OCI-LY7 (cell line): ENCODE measurements around the gene MRRF. TPM values are rescaled to one million over a fixed set of nuclear protein-coding genes. Genes with fewer than 3 reads are reported as not detected.
A peak's percentile ranks its signal among the peaks of the same experiment; 100 is the strongest.

Experiments used
- BruUV-seq: library from RNA; stranded (reverse); fragments of 400-500 nt; replicated peaks from 2 replicates; lab custom pipeline; 2021; lab: Mats Ljungman, UMichigan
- CTCF ChIA-PET: fragments of 300-600 bp; sonication (Branson Sonifier 250); formaldehyde crosslinking; loops from one replicate; lab custom pipeline; 2022; ENCODE audit warnings: antibody characterized with exemption; ENCODE audit not compliant: unreplicated experiment; lab: Charles Lee
- POLR2A ChIA-PET: fragments of 300-600 bp; sonication (Branson Sonifier 250); formaldehyde crosslinking; loops from one replicate; lab custom pipeline; 2022; ENCODE audit warnings: antibody characterized with exemption; lab: Charles Lee
- DNase-seq: peaks from one replicate; pipeline ENCODE4 v3.0.0-alpha.2; 2015; ENCODE audit warnings: low spot score
- H2AFZ ChIP-seq: fragments of 200-600 bp; sonication (generic), shearing (Covaris generic); 2 replicates; pipeline ENCODE4 v1.6.1; 2014; ENCODE audit warnings: mild to moderate bottlenecking, antibody characterized with exemption, low read length, moderate library complexity
- H3K27ac ChIP-seq: fragments of 200-600 bp; sonication (generic); 2 replicates; pipeline ENCODE4 v1.5.1; 2014; ENCODE audit warnings: mixed run types, low read depth, mild to moderate bottlenecking, moderate library complexity, low read length, inconsistent platforms; ENCODE audit not compliant: poor library complexity, severe bottlenecking
- H3K36me3 ChIP-seq: fragments of 200-600 bp; sonication (generic); 2 replicates; pipeline ENCODE4 v1.6.1; 2014; ENCODE audit warnings: mild to moderate bottlenecking, antibody characterized with exemption, low read length, moderate library complexity, mixed read lengths; ENCODE audit not compliant: insufficient read depth
- H3K4me1 ChIP-seq: fragments of 200-600 bp; sonication (generic); 2 replicates; pipeline ENCODE4 v1.5.1; 2014; ENCODE audit warnings: mild to moderate bottlenecking, low read length; ENCODE audit not compliant: insufficient read depth, poor library complexity, severe bottlenecking
- H3K4me2 ChIP-seq: fragments of 200-600 bp; sonication (generic); 2 replicates; pipeline ENCODE4 v1.6.1; 2014; ENCODE audit warnings: mild to moderate bottlenecking, low read length
- H3K4me3 ChIP-seq: fragments of 200-600 bp; sonication (generic); 2 replicates; pipeline ENCODE4 v1.5.1; 2014; ENCODE audit warnings: mild to moderate bottlenecking, low read depth, low read length; ENCODE audit not compliant: poor library complexity, severe bottlenecking
- H3K79me2 ChIP-seq: fragments of 200-600 bp; sonication (generic); 2 replicates; pipeline ENCODE4 v1.6.1; 2016; ENCODE audit warnings: low read depth, mild to moderate bottlenecking, low read length, moderate library complexity, mixed read lengths; ENCODE audit not compliant: insufficient read depth
- H3K9me2 ChIP-seq: fragments of 200-600 bp; sonication (generic); 2 replicates; pipeline ENCODE4 v1.6.1; 2016; ENCODE audit warnings: mild to moderate bottlenecking, low read length, mixed read lengths; ENCODE audit not compliant: insufficient read depth
- H3K9me3 ChIP-seq: fragments of 200-600 bp; sonication (generic); 2 replicates; pipeline ENCODE4 v1.6.1; 2014; ENCODE audit warnings: mild to moderate bottlenecking, mixed run types, low read length, mixed read lengths
- H4K20me1 ChIP-seq: fragments of 200-600 bp; sonication (generic); 2 replicates; pipeline ENCODE4 v1.6.1; 2014; ENCODE audit warnings: mild to moderate bottlenecking, antibody characterized with exemption, low read length, moderate library complexity, mixed read lengths; ENCODE audit not compliant: insufficient read depth
- CTCF ChIP-seq: fragments of 200-600 bp; sonication (generic); conservative IDR thresholded peaks from 2 replicates; pipeline ENCODE4 v1.5.1; 2014; ENCODE audit warnings: mild to moderate bottlenecking, antibody characterized with exemption, low read length, moderate library complexity, mixed read lengths
- EZH2phosphoT487 ChIP-seq: fragments of 200-600 bp; sonication (generic); IDR thresholded peaks from 2 replicates; pipeline ENCODE4 v1.6.1; 2018; ENCODE audit warnings: low read depth, borderline replicate concordance, mild to moderate bottlenecking, mixed run types, antibody characterized with exemption, low read length, moderate library complexity, mixed read lengths
- intact Hi-C: fragments of 100-400 bp; cut with micrococcal nuclease; formaldehyde crosslinking; loops from one replicate; pipeline ENCODE4 v1.10.0; 2022; ENCODE audit not compliant: unreplicated experiment
- total RNA-seq, 2 experiments: library from RNA; depleted of rRNA in 1 of 2; stranded (reverse); fragments of >200 nt in 1 of 2; shearing (Covaris generic) in 1 of 2; gene quantifications; 2 replicates each; pipeline ENCODE4 v1.2.3, GENCODE V29; 2014 to 2022

Gene MRRF
- total RNA-seq, 2 experiments from 2014 or later, result 46.1 to 53.2 TPM

DNA sequence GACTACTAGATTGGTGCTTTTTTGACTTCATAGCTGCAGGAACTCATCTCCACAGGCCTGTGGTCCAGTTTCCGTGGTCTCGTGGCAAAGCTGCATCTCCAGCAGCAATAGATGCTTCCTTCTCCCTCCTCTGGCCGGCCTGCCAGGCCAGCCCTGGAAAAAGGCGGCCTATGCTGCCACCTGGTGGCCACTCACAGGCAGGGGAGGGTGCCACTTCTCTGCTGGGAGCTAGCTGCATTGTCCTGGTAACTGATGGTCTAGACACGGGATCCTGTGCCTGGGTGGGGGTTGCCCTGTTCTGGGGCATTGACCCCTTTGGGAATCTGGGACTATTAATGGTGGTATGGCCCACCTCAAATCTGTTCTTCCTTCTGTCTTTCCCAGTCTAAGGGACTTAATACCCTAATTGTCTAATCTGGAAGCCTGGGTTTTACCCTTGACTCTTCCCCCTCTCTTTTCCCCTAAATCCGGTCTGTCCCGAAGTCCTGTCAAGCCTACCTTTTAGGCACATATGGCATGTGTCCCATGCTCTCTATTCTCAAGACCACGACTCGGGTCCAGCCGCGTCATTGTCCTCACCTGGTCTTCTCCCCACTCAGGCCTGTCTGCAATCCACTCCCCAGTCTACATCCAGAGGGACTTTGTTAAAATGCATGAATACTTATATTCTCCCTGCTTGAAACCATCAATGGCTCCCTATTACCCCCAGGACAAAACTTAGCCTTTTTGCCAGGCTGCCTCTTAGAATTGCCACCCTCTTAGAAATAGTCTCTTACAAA, 86.1 kb downstream of the MRRF start:
- Histone ChIP-seq H2AFZ (no peak overlapping the region), H3K4me2 (no peak overlapping the region), H3K4me1 (no peaks in the 10 kb centered on the region), H3K9me3 (no peaks in the 10 kb centered on the region), H3K9me2 (no peaks in the 10 kb centered on the region), H3K27ac (no peak overlapping the region), H3K4me3 (no peak overlapping the region), H3K36me3 (no peaks in the 10 kb centered on the region), H3K79me2 (no peaks in the 10 kb centered on the region), H4K20me1 (no peaks in the 10 kb centered on the region)
- POLR2A ChIA-PET, result interaction anchor here (1.3 kb wide), 1 partner anchor 226 kb away, joined by 5 read pairs; no protein-coding TSS in a partner anchor
- TF ChIP-seq CTCF (peak; percentile 94), EZH2phosphoT487 (no peak)
- peak; percentile 75 for DNase-seq
- no TSS peak for BruUV-seq
- intact Hi-C loops, result loop anchor here (1.0 kb wide), 3 partner anchors 225 to 255 kb away; no protein-coding TSS in a partner anchor
- CTCF ChIA-PET, result interaction anchor here (0.5 to 1.9 kb wide), 4 partner anchors 226 to 477 kb away, joined by 4 to 26 read pairs (median 5); no protein-coding TSS in a partner anchor

DNA sequence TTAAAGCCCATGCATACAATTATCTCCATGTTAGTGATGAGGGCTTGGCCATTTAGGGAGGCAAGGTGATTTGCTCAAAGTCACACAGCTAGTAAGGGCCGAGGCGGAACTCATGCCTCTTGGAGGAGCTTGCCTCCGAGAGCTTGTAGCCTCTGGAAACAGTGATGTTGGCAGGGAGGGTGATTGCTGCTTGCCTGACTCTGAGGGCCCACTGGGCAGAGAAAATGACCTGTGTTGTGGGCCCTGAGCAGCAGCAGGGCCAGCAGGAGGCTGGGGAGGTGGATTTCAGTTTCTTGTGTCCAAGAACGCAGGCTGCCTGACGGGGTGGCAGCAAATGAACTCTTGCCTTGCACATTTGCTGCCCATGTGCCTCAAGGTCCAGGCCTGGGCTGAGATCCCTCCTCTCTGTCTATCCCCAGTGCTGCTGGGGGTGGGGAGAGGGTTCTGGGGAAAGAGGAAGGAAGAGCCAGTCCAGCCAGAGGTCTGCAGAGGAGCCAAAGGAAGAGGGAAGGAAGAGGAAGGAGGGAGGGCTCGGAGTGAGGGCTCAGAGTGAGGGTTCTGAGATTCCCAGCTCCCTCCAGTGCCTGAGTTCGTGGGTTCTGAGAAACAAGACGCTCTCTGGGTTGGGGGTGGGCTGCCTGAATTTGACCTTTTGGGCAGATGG, 90.0 kb downstream of the MRRF start:
- Histone ChIP-seq H3K9me3 (no peaks in the 10 kb centered on the region), H3K36me3 (no peaks in the 10 kb centered on the region), H4K20me1 (no peaks in the 10 kb centered on the region), H3K9me2 (no peaks in the 10 kb centered on the region), H3K4me1 (no peaks in the 10 kb centered on the region), H2AFZ (no peak overlapping the region), H3K27ac (no peak overlapping the region), H3K79me2 (no peaks in the 10 kb centered on the region), H3K4me3 (no peak overlapping the region), H3K4me2 (no peak overlapping the region)
- POLR2A ChIA-PET, result no interaction called here
- TF ChIP-seq EZH2phosphoT487, result no peak
- TF ChIP-seq CTCF, result no peak
- BruUV-seq, result no TSS peak
- DNase-seq, result no peak
- CTCF ChIA-PET, result no interaction called here
- intact Hi-C loops, result no loop called here
